Thyroid gland (tissue), 4 donors: ENCODE measurements around the gene SULT2A1.

Experiments used
- POLR2A ChIP-seq, 2 donors: fragments of 450-650 bp; IDR thresholded peaks; one replicate each; pipeline ENCODE4 v1.6.1; 2017; ENCODE audit warnings: antibody characterized with exemption in 2 of 2, mild to moderate bottlenecking in 2 of 2, moderate library complexity in 1 of 2
- TF ChIP-seq, protein P1 (sequence below), 6 experiments: fragments of 200-600 bp in 3 of 6; fragments of 450-650 bp in 3 of 6; sonication (generic) in 3 of 6; IDR thresholded peaks; one replicate each; pipeline ENCODE4 v1.5.1; 2016 to 2019; ENCODE audit warnings: antibody characterized with exemption in 6 of 6, mild to moderate bottlenecking in 2 of 6, inconsistent platforms in 1 of 6, moderate library complexity in 1 of 6

DNA sequence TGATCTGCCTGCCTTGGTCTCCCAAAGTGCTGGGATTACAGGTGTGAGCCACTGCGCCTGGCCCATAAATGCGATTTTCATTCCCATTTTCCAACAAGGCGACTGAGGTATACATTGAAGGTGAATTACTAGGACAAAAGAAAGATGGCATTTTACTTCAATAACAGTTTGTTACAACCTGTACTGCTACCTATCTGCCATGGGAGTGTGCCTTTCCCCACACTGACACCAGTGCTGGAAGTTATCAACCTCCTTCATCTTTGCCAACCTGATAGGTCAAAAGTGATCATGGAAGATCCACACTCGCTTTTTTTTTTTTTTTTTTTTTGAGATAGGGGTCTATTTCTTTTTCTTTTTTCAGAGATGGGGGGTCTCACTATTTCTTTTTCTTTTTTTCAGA is 53.4 kb downstream of the SULT2A1 start:
- TF ChIP-seq, protein P1, sequence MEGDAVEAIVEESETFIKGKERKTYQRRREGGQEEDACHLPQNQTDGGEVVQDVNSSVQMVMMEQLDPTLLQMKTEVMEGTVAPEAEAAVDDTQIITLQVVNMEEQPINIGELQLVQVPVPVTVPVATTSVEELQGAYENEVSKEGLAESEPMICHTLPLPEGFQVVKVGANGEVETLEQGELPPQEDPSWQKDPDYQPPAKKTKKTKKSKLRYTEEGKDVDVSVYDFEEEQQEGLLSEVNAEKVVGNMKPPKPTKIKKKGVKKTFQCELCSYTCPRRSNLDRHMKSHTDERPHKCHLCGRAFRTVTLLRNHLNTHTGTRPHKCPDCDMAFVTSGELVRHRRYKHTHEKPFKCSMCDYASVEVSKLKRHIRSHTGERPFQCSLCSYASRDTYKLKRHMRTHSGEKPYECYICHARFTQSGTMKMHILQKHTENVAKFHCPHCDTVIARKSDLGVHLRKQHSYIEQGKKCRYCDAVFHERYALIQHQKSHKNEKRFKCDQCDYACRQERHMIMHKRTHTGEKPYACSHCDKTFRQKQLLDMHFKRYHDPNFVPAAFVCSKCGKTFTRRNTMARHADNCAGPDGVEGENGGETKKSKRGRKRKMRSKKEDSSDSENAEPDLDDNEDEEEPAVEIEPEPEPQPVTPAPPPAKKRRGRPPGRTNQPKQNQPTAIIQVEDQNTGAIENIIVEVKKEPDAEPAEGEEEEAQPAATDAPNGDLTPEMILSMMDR (IDR thresholded peaks at IDR 0.05): no peak
- TF ChIP-seq POLR2A (IDR thresholded peaks at IDR 0.05): no peak
